Skeletal muscle tissue (tissue), 4 donors: Measurements from ENCODE around the gene RPS19. TPM values are rescaled to one million over a fixed set of nuclear protein-coding genes. Genes with fewer than 3 reads are reported as not detected.
A peak's percentile ranks its signal among the peaks of the same experiment; 100 is the strongest.
"Not testable (repeated sequence)": the region's sequence is repeated elsewhere in the genome, so short reads cannot be mapped to it uniquely, and the experiment has no call there.

Experiments used
- H3K27ac ChIP-seq: one replicate; pipeline ENCODE4 v1.7.0; 2013; ENCODE audit warnings: mild to moderate bottlenecking, low read depth, low read length, inconsistent platforms
- H3K27me3 ChIP-seq, 3 donors: one replicate each; pipeline ENCODE4 v1.7.0; 2013; ENCODE audit warnings: low read length in 3 of 3; ENCODE audit not compliant: control insufficient read depth in 3 of 3, insufficient read depth in 3 of 3
- H3K36me3 ChIP-seq, 3 donors: one replicate each; pipeline ENCODE4 v1.7.0; 2013; ENCODE audit warnings: low read length in 3 of 3; ENCODE audit not compliant: control insufficient read depth in 3 of 3, insufficient read depth in 3 of 3
- H3K4me1 ChIP-seq, 3 donors: one replicate each; pipeline ENCODE4 v1.7.0; 2013; ENCODE audit warnings: low read length in 3 of 3, mild to moderate bottlenecking in 3 of 3; ENCODE audit not compliant: control insufficient read depth in 3 of 3, insufficient read depth in 3 of 3
- H3K4me3 ChIP-seq, 3 donors: one replicate each; pipeline ENCODE4 v1.7.0; 2013; ENCODE audit warnings: low read length in 3 of 3
- H3K9ac ChIP-seq, 3 donors: one replicate each; pipeline ENCODE4 v1.7.0; 2013; ENCODE audit warnings: low read length in 3 of 3, mild to moderate bottlenecking in 3 of 3, moderate library complexity in 2 of 3, low read depth in 1 of 3
- H3K9me3 ChIP-seq, 3 donors: one replicate each; pipeline ENCODE4 v1.7.0; 2013; ENCODE audit warnings: low read length in 3 of 3; ENCODE audit not compliant: control insufficient read depth in 3 of 3
- total RNA-seq: library from RNA; depleted of rRNA; stranded (reverse); fragments of >200 nt; gene quantifications from one replicate; pipeline ENCODE4 v1.2.3, GENCODE V29; 2014
- donor health status: Osteomylitis.

Gene RPS19
- total RNA-seq, 1 donor from 2014 or later: 455 TPM

GRCh38 chr19:41866284-41866683 is 6.2 kb downstream of the RPS19 start:
- Histone ChIP-seq H3K27ac (no peak overlapping the region), H3K9me3 (no peaks in the 10 kb centered on the region), H3K4me1 (peaks cover 19 to 37% (median 23%) of the 10 kb centered on the region in 3 donors), H3K27me3 (no peaks in the 10 kb centered on the region), H3K9ac (no peak overlapping the region), H3K4me3 (no peak overlapping the region), H3K36me3 (peaks cover 59 to 67% (median 62%) of the 10 kb centered on the region in 3 donors)

GRCh38 chr19:41868120-41868988 is 8.3 kb downstream of the RPS19 start:
- Histone ChIP-seq H3K4me1 (peaks cover 3 to 16% (median 4%) of the 10 kb centered on the region in 3 donors), H3K9ac (peak overlapping the region in 1 of 3 donors; percentile 16), H3K27ac (no peak overlapping the region), H3K4me3 (no peak overlapping the region), H3K9me3 (no peaks in the 10 kb centered on the region), H3K36me3 (peaks cover 47 to 58% (median 51%) of the 10 kb centered on the region in 3 donors), H3K27me3 (no peaks in the 10 kb centered on the region)

- Histone ChIP-seq H3K27me3 (no peaks in the 10 kb centered on the region), H3K36me3 (peaks cover 44 to 55% (median 48%) of the 10 kb centered on the region in 3 donors), H3K9me3 (no peaks in the 10 kb centered on the region), H3K9ac (no peak overlapping the region), H3K27ac (no peak overlapping the region), H3K4me3 (no peak overlapping the region), H3K4me1 (peaks cover 0 to 14% (median 2%) of the 10 kb centered on the region in 3 donors)
Measured at GRCh38 chr19:41868989-41869300, 8.9 kb downstream of the RPS19 start.

GRCh38 chr19:41869374-41869955 is 9.4 kb downstream of the RPS19 start:
- Histone ChIP-seq H3K36me3 (peaks cover 39 to 50% (median 43%) of the 10 kb centered on the region in 3 donors), H3K27me3 (no peaks in the 10 kb centered on the region), H3K9me3 (no peaks in the 10 kb centered on the region), H3K4me3 (no peak overlapping the region), H3K27ac (no peak overlapping the region), H3K4me1 (peaks cover 0 to 12% (median 2%) of the 10 kb centered on the region in 3 donors), H3K9ac (no peak overlapping the region)

- H3K9me3 ChIP-seq: no peaks in the 10 kb centered on the region
- peaks cover 0 to 9% (median 2%) of the 10 kb centered on the region in 3 donors for H3K4me1 ChIP-seq
- peaks cover 31 to 43% (median 34%) of the 10 kb centered on the region in 3 donors for H3K36me3 ChIP-seq
- H3K9ac ChIP-seq: no peak overlapping the region
- H3K27ac ChIP-seq: no peak overlapping the region
- no peaks in the 10 kb centered on the region for H3K27me3 ChIP-seq
- H3K4me3 ChIP-seq: no peak overlapping the region
Measured at GRCh38 chr19:41870401-41870873, 10.4 kb downstream of the RPS19 start.

GRCh38 chr19:41871573-41872383 is 11.7 kb downstream of the RPS19 start:
- H3K9me3 ChIP-seq: no peaks in the 10 kb centered on the region
- H3K4me1 ChIP-seq: peaks cover 0 to 10% (median 0%) of the 10 kb centered on the region in 3 donors
- peaks cover 30 to 38% (median 31%) of the 10 kb centered on the region in 3 donors for H3K36me3 ChIP-seq
- no peak overlapping the region for H3K9ac ChIP-seq
- no peak overlapping the region for H3K27ac ChIP-seq
- no peak overlapping the region for H3K4me3 ChIP-seq
- H3K27me3 ChIP-seq: no peaks in the 10 kb centered on the region

- Histone ChIP-seq H3K27ac (no peak overlapping the region), H3K27me3 (no peaks in the 10 kb centered on the region), H3K36me3 (peaks cover 30 to 38% (median 31%) of the 10 kb centered on the region in 3 donors), H3K9ac (peak overlapping the region in 1 of 3 donors; percentile 3), H3K4me1 (peaks cover 0 to 12% (median 0%) of the 10 kb centered on the region in 3 donors), H3K4me3 (no peak overlapping the region), H3K9me3 (no peaks in the 10 kb centered on the region)
Measured at GRCh38 chr19:41872384-41872774, 12.3 kb downstream of the RPS19 start.

- peaks cover 0 to 4% (median 0%) of the 10 kb centered on the region in 3 donors for H3K27me3 ChIP-seq
- H3K9ac ChIP-seq: no peak overlapping the region
- no peak overlapping the region for H3K27ac ChIP-seq
- peaks cover 29 to 35% (median 29%) of the 10 kb centered on the region in 3 donors for H3K36me3 ChIP-seq
- no peaks in the 10 kb centered on the region for H3K9me3 ChIP-seq
- no peak overlapping the region for H3K4me3 ChIP-seq
- H3K4me1 ChIP-seq: peaks cover 0 to 11% (median 0%) of the 10 kb centered on the region in 3 donors
Measured at GRCh38 chr19:41872775-41873647, 13.0 kb downstream of the RPS19 start.

GRCh38 chr19:41875973-41876372 is 15.9 kb downstream of the RPS19 start:
- not testable (repeated sequence) for H3K4me1 ChIP-seq, H3K27me3 ChIP-seq, H3K9me3 ChIP-seq, H3K9ac ChIP-seq, H3K4me3 ChIP-seq, H3K27ac ChIP-seq
- H3K36me3 ChIP-seq: peaks cover 7 to 14% (median 7%) of the 10 kb centered on the region in 3 donors
